H1 (cell line): ENCODE data around the gene ZNF106. TPM values are rescaled to one million over a fixed set of nuclear protein-coding genes. Genes with fewer than 3 reads are reported as not detected.

Source experiments
- JUND ChIP-seq: IDR thresholded peaks from 2 replicates; pipeline ENCODE4 v1.6.1; 2011; ENCODE audit warnings: mild to moderate bottlenecking, improper control_type of control experiment, low read length
- polyA plus RNA-seq, 7 experiments: library from polyadenylated mRNA; depleted of rRNA in 3 of 7; stranded (reverse) in 5 of 7; unstranded in 2 of 7; fragments of >200 nt in 5 of 7; fragments of 200-250 nt in 2 of 7; gene quantifications; 1 replicate in 5 of 7; 2 replicates in 1 of 7; 4 replicates in 1 of 7; pipeline versions ENCODE4 v1.2.1 to v1.2.3, GENCODE V29; 2011 to 2013; ENCODE audit warnings: missing spikeins in 2 of 7, mixed read lengths in 2 of 7
- total RNA-seq: library from RNA; stranded (reverse); fragmentation: NEBNext Ultra II Directional; extraction: Animal tissue kit (Norgen Biotek cat#: 25700); gene quantifications from 2 replicates; pipeline ENCODE4 v1.2.1, GENCODE V29; 2021

ZNF106 gene
- total and polyA plus RNA-seq, 2 of the 8 experiments (the other 6 are each of a cell fraction or from before 2014, with no cell fraction given), result 18.2 to 62.0 TPM

GRCh38 chr15:42461261-42461660 lies 29.7 kb downstream of the ZNF106 start (continued):
- no peak for TF ChIP-seq JUND
